A172 (cell line): ENCODE data around the gene SPACDR. TPM values are rescaled to one million over a fixed set of nuclear protein-coding genes. Genes with fewer than 3 reads are reported as not detected.
A peak's percentile ranks its signal among the peaks of the same experiment; 100 is the strongest.

ENCODE experiments used
- DNase-seq: peaks from one replicate; pipeline ENCODE4 v3.0.0-alpha.2; 2015; ENCODE audit warnings: low spot score
- total RNA-seq: library from RNA; depleted of rRNA; stranded (reverse); fragments of >200 nt; shearing (Covaris generic); gene quantifications from 2 replicates; pipeline ENCODE4 v1.2.3, GENCODE V29; 2014; rRNA removed

The SPACDR gene
- total RNA-seq, 1 experiment from 2014 or later: 8.3 TPM

DNA sequence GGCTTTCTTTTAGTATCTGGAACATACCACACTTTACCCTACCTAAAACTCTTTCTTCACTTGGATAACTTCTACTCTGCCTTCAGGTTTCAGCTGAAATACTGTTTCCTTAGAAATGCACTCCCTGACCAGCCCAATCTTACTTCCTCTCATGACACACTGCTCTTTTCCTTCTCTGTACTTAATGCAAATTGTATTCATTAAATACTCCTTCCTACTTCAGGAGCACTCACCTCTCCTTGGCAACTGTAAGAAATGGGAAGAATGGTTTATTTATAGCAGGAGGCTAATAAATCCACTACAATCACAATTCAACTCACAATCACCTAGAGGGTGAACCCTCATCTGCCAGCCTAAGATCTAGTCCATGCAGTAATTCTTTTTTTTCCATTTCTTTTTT lies 50.7 kb downstream of the SPACDR start:
- no peak for DNase-seq

DNA sequence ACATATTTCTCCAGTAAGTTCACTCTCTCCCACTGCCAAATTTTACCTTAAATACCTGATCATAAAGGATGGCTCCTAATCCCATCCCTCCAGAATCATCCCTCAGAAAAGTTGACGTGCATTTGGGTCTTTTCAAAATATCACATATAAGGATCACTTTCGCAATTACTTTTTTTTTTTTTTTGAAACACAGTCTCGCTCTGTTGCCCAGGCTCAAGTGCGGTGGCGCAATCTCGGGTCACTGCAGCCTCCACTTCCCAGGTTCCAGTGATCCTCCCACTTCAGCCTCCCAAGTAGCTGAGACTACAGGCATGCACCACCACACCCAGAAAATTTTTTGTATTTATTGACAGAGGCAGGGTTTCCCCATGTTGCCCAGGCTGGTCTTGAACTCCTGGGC lies 53.0 kb downstream of the SPACDR start:
- DNase-seq: no peak

DNA sequence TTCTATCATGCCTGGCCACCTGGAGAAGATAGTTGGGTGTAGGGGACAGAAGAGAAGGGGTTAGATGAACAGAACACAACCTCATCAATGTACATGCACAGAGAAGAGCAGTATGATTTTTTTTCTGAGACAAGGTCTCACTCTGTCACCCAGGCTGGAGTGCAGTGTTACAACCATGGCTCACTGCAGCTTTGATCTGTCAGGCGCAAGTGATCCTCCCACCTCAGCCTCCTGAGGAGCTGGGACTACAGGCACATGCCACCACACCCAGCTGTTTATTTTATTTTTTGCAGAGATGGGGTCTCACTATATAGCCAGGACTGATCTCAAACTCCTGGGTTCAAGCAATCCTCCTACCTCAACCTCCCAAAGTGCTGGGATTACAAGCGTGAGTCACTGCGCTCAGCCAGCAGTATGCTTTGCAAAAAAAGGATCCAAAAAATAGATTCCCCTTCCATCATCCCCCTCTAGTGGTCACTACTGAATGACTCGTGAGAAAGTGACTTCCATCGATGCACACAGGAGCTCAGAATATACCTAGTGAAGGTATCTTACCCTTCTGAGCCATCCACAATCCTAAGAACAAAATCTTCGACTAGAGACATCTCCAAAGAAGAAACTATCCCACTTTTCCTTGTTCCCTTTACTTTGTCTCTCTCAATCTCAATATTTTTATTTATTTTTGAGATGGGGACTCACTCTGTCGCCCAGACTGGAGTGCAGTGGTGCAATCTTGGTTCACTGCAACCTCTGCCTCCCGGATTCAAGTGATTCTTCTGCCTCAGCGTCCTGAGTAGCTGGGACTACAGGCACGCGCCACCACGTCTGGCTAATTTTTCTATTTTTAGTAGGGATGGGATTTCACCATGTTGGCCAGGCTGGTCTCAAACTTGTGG lies 56.5 kb downstream of the SPACDR start:
- DNase-seq: peak; percentile 82

- DNase-seq: peak; percentile 78
Observed at GRCh38 chr7:100406767-100407166, 57.3 kb downstream of the SPACDR start.

Other genes starting within 250 kb of the SPACDR start
- gene PVRIG, start 244.3 kb downstream of the SPACDR start, total RNA-seq: not detected in 2 replicates
- not detected in 2 replicates for gene SPDYE3, start 156.6 kb downstream of the SPACDR start, total RNA-seq
- 14.3 and 16.4 TPM in 2 replicates for gene PILRB, start 106.1 kb downstream of the SPACDR start, total RNA-seq
- not detected in 2 replicates for gene PILRA, start 90.8 kb downstream of the SPACDR start, total RNA-seq
- gene ZCWPW1, start 35.6 kb downstream of the SPACDR start, total RNA-seq: 2.9 and 3.7 TPM in 2 replicates
- gene MEPCE, start 34.4 kb downstream of the SPACDR start, total RNA-seq: 33.4 and 34.8 TPM in 2 replicates
- 55.0 and 67.7 TPM in 2 replicates for gene PPP1R35, start 27.8 kb downstream of the SPACDR start, total RNA-seq
- 26.6 and 32.6 TPM in 2 replicates for gene TSC22D4, start 15.0 kb upstream of the SPACDR start, total RNA-seq
- gene NYAP1, start 19.7 kb upstream of the SPACDR start, total RNA-seq: 0.07 TPM in 1 of 2 replicates, not detected in the other
- 6.8 and 8.8 TPM in 2 replicates for gene AGFG2, start 74.9 kb upstream of the SPACDR start, total RNA-seq
- gene SAP25, start 109.6 kb upstream of the SPACDR start, total RNA-seq: 0.19 and 0.55 TPM in 2 replicates
- 10.7 and 11.4 TPM in 2 replicates for gene LRCH4, start 121.9 kb upstream of the SPACDR start, total RNA-seq
- 0.48 TPM in 1 of 2 replicates, not detected in the other for gene FBXO24, start 122.1 kb upstream of the SPACDR start, total RNA-seq
- gene PCOLCE, start 138.1 kb upstream of the SPACDR start, total RNA-seq: 18.0 and 38.9 TPM in 2 replicates
- 6.9 and 19.3 TPM in 2 replicates for gene MOSPD3, start 148.3 kb upstream of the SPACDR start, total RNA-seq
- gene TFR2, start 177.3 kb upstream of the SPACDR start, total RNA-seq: not detected in 2 replicates
- not detected in 2 replicates for gene ACTL6B, start 192.2 kb upstream of the SPACDR start, total RNA-seq
- gene GNB2, start 209.5 kb upstream of the SPACDR start, total RNA-seq: 94.3 and 104 TPM in 2 replicates
- 12.5 and 16.6 TPM in 2 replicates for gene GIGYF1, start 230.0 kb upstream of the SPACDR start, total RNA-seq
- 76.9 and 110 TPM in 2 replicates for gene POP7, start 241.9 kb upstream of the SPACDR start, total RNA-seq